Osteocyte (in vitro differentiated cells): Measurements from ENCODE around the gene TESK1. TPM values are rescaled to one million over a fixed set of nuclear protein-coding genes. Genes with fewer than 3 reads are reported as not detected.
"Not testable (repeated sequence)": the region's sequence is repeated elsewhere in the genome, so short reads cannot be mapped to it uniquely, and the experiment has no call there.

Experiments used
- DNase-seq: peaks from one replicate; pipeline ENCODE4 v3.0.0; 2021; ENCODE audit warnings: mixed read lengths; ENCODE audit not compliant: unreplicated experiment; ENCODE audit errors: extremely low spot score
- H3K27ac Mint-ChIP-seq: one replicate; pipeline ENCODE4 v1.8.0; 2021; ENCODE audit warnings: mild to moderate bottlenecking, mixed read lengths; ENCODE audit not compliant: unreplicated experiment
- H3K27me3 Mint-ChIP-seq: one replicate; pipeline ENCODE4 v1.8.0; 2021; ENCODE audit warnings: mixed read lengths; ENCODE audit not compliant: unreplicated experiment
- H3K36me3 Mint-ChIP-seq: one replicate; pipeline ENCODE4 v1.8.0; 2021; ENCODE audit warnings: mixed read lengths; ENCODE audit not compliant: unreplicated experiment
- H3K4me1 Mint-ChIP-seq: one replicate; pipeline ENCODE4 v1.8.0; 2021; ENCODE audit warnings: mixed read lengths; ENCODE audit not compliant: unreplicated experiment
- H3K4me3 Mint-ChIP-seq: one replicate; pipeline ENCODE4 v1.8.0; 2021; ENCODE audit warnings: mild to moderate bottlenecking, moderate library complexity, mixed read lengths; ENCODE audit not compliant: unreplicated experiment
- H3K9me3 Mint-ChIP-seq: one replicate; pipeline ENCODE4 v1.8.0; 2021; ENCODE audit warnings: mixed read lengths; ENCODE audit not compliant: unreplicated experiment
- CTCF ChIP-seq: fragments of 200-600 bp; sonication (generic); IDR thresholded peaks from 2 replicates; pipeline ENCODE4 v1.5.0; 2021; ENCODE audit warnings: antibody characterized with exemption, mild to moderate bottlenecking, moderate library complexity
- total RNA-seq: library from RNA; stranded (reverse); gene quantifications from 2 replicates; pipeline ENCODE4 v1.2.1, GENCODE V29; 2021

TESK1 gene
- total RNA-seq, 1 donor from 2014 or later = 53.5 TPM

GRCh38 chr9:35628389-35628991 lies 23.4 kb downstream of the TESK1 start:
- Mint-ChIP-seq H3K9me3 (no peaks in the 10 kb centered on the region), H3K36me3 (peaks cover 1% of the 10 kb centered on the region)
- no peak for TF ChIP-seq CTCF

GRCh38 chr9:35629597-35629996 lies 24.5 kb downstream of the TESK1 start:
- Mint-ChIP-seq H3K27ac (no peak overlapping the region), H3K9me3 (no peaks in the 10 kb centered on the region), H3K36me3 (peaks cover 1% of the 10 kb centered on the region), H3K27me3 (peaks cover under 1% of the 10 kb centered on the region), H3K4me3 (no peak overlapping the region), H3K4me1 (no peaks in the 10 kb centered on the region)
- TF ChIP-seq CTCF = no peak
- DNase-seq = no peak

More at GRCh38 chr9:35628389-35628991, 23.4 kb downstream of the TESK1 start:
- Mint-ChIP-seq H3K4me1 (no peaks in the 10 kb centered on the region), H3K27me3 (no peaks in the 10 kb centered on the region), H3K4me3 (no peak overlapping the region), H3K27ac (no peak overlapping the region)
- no peak for DNase-seq

- no peak overlapping the region for H3K27ac Mint-ChIP-seq
- DNase-seq = no peak
- H3K4me3 Mint-ChIP-seq = no peak overlapping the region
- TF ChIP-seq CTCF = no peak
- H3K9me3 Mint-ChIP-seq = no peaks in the 10 kb centered on the region
- H3K36me3 Mint-ChIP-seq = peaks cover 4% of the 10 kb centered on the region
- peaks cover 6% of the 10 kb centered on the region for H3K4me1 Mint-ChIP-seq
- peaks cover 30% of the 10 kb centered on the region for H3K27me3 Mint-ChIP-seq
Observed at GRCh38 chr9:35635730-35636129, 30.7 kb downstream of the TESK1 start.

GRCh38 chr9:35636135-35636876 lies 31.2 kb downstream of the TESK1 start:
- DNase-seq = no peak
- TF ChIP-seq CTCF = no peak
- Mint-ChIP-seq H3K4me1 (peaks cover 6% of the 10 kb centered on the region), H3K27ac (no peak overlapping the region), H3K4me3 (no peak overlapping the region), H3K27me3 (peaks cover 30% of the 10 kb centered on the region), H3K36me3 (peaks cover 4% of the 10 kb centered on the region), H3K9me3 (no peaks in the 10 kb centered on the region)

- H3K27me3 Mint-ChIP-seq = peaks cover 30% of the 10 kb centered on the region
- not testable (repeated sequence) for H3K9me3 Mint-ChIP-seq, H3K27ac Mint-ChIP-seq, H3K36me3 Mint-ChIP-seq, DNase-seq, H3K4me3 Mint-ChIP-seq, H3K4me1 Mint-ChIP-seq
Observed at GRCh38 chr9:35636877-35637246, 31.8 kb downstream of the TESK1 start.

GRCh38 chr9:35637427-35637955 lies 32.4 kb downstream of the TESK1 start:
- not testable (repeated sequence) for H3K4me1 Mint-ChIP-seq, H3K27ac Mint-ChIP-seq, DNase-seq, H3K9me3 Mint-ChIP-seq, H3K4me3 Mint-ChIP-seq, H3K36me3 Mint-ChIP-seq
- peaks cover 30% of the 10 kb centered on the region for H3K27me3 Mint-ChIP-seq

- not testable (repeated sequence) for H3K4me1 Mint-ChIP-seq, H3K9me3 Mint-ChIP-seq, DNase-seq
Observed at GRCh38 chr9:35638751-35639150, 33.7 kb downstream of the TESK1 start.

GRCh38 chr9:35639225-35639624 lies 34.2 kb downstream of the TESK1 start:
- not testable (repeated sequence) for H3K36me3 Mint-ChIP-seq, H3K4me1 Mint-ChIP-seq, DNase-seq, H3K9me3 Mint-ChIP-seq, H3K4me3 Mint-ChIP-seq, H3K27ac Mint-ChIP-seq
- peaks cover 30% of the 10 kb centered on the region for H3K27me3 Mint-ChIP-seq

More at GRCh38 chr9:35638751-35639150, 33.7 kb downstream of the TESK1 start:
- H3K27me3 Mint-ChIP-seq = peaks cover 30% of the 10 kb centered on the region
- H3K27ac Mint-ChIP-seq, H3K4me3 Mint-ChIP-seq, H3K36me3 Mint-ChIP-seq: not testable (repeated sequence)
